Keratinocyte (primary cell): ENCODE data around the gene FXYD1.

Experiments
- EZH2 ChIP-seq: IDR thresholded peaks from one replicate; pipeline ENCODE4 v1.6.1; 2012; ENCODE audit warnings: inconsistent platforms, mild to moderate bottlenecking, low read length, moderate library complexity
- TF ChIP-seq, protein P1 (sequence below), 3 experiments: IDR thresholded peaks in 1 of 3; conservative IDR thresholded peaks in 1 of 3; optimal IDR thresholded peaks in 1 of 3; 2 replicates in 2 of 3; 3 replicates in 1 of 3; pipeline versions ENCODE3 to v1.5.1; 2011; ENCODE audit warnings: low read length in 3 of 3, mild to moderate bottlenecking in 3 of 3, moderate library complexity in 2 of 3, control low read depth in 1 of 3, inconsistent platforms in 1 of 3; ENCODE audit not compliant: insufficient read depth in 2 of 3; ENCODE audit errors: extremely low read depth in 1 of 3

DNA sequence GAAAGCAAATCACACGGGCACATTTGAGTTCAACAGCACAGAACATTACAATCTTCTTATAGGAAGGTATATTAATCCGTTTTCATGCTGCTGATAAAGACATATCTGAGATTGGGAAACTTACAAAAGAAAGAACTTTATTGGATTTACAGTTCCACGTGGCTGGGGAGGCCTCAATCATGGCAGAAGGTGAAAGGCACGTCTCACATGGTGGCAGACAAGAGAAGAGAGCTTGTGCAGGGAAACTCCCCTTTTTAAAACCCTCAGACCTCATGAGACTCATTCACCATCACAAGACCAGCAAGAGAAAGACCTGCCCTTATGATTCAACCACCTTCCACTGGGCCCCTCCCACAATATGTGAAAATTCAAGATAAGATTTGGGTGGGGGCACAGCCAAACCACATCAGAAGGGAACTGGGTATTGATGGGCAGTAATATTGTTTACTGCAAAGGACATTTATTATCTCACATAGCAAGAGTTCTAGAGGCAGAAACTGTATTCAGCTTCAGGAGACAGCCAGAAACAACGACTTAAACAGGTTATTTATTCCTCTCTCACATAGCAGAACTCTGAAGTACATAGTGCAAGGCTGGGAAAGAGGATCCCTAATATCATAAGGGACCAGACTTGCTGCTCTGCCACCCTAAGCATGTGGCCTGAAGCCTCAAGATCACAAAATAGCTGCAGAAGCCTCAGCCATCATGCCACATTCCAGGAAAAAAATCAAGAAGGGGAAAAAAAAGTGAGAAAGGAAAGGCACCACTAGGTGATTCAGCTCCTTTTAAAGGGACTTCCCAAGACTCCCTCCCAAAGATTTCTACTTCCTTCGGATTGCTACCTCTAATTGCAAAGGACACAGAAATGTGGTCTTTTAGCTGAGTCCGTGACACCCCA, 39.0 kb downstream of the FXYD1 start:
- TF ChIP-seq, protein P1, sequence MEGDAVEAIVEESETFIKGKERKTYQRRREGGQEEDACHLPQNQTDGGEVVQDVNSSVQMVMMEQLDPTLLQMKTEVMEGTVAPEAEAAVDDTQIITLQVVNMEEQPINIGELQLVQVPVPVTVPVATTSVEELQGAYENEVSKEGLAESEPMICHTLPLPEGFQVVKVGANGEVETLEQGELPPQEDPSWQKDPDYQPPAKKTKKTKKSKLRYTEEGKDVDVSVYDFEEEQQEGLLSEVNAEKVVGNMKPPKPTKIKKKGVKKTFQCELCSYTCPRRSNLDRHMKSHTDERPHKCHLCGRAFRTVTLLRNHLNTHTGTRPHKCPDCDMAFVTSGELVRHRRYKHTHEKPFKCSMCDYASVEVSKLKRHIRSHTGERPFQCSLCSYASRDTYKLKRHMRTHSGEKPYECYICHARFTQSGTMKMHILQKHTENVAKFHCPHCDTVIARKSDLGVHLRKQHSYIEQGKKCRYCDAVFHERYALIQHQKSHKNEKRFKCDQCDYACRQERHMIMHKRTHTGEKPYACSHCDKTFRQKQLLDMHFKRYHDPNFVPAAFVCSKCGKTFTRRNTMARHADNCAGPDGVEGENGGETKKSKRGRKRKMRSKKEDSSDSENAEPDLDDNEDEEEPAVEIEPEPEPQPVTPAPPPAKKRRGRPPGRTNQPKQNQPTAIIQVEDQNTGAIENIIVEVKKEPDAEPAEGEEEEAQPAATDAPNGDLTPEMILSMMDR (optimal IDR thresholded peaks at IDR 0.05 in 1 of 3, IDR thresholded peaks at IDR 0.05 in 1 of 3, conservative IDR thresholded peaks at IDR 0.05 in 1 of 3; ENCODE audit: extremely low read depth in 1 of 3, insufficient read depth in 2 of 3, low read length in 3 of 3), result no peak
- TF ChIP-seq EZH2, result no peak
